Muscle of leg (tissue), 11 donors: ENCODE results near the gene GNPDA2. TPM values are rescaled to one million over a fixed set of nuclear protein-coding genes. Genes with fewer than 3 reads are reported as not detected.
A peak's percentile ranks its signal among the peaks of the same experiment; 100 is the strongest.
"Not testable (repeated sequence)": the region's sequence is repeated elsewhere in the genome, so short reads cannot be mapped to it uniquely, and the experiment has no call there.

Experiments
- DNase-seq: peaks from one replicate; pipeline ENCODE4 v3.0.0; 2013
- H3K27ac ChIP-seq: one replicate; pipeline ENCODE4 v1.5.1; 2013; ENCODE audit warnings: mild to moderate bottlenecking, low read length, control low read depth
- H3K27me3 ChIP-seq: one replicate; pipeline ENCODE4 v1.6.1; 2013; ENCODE audit warnings: low read length; ENCODE audit not compliant: control insufficient read depth, insufficient read depth
- H3K36me3 ChIP-seq: one replicate; pipeline ENCODE4 v1.6.1; 2013; ENCODE audit warnings: low read length; ENCODE audit not compliant: control insufficient read depth, insufficient read depth
- H3K4me1 ChIP-seq: one replicate; pipeline ENCODE4 v1.6.1; 2013; ENCODE audit warnings: low read length; ENCODE audit not compliant: control insufficient read depth, insufficient read depth
- H3K4me3 ChIP-seq: one replicate; pipeline ENCODE4 v1.5.1; 2013; ENCODE audit warnings: low read length, control low read depth
- H3K9me3 ChIP-seq: replicated peaks from 2 replicates; pipeline ENCODE4 v1.6.1; 2013; ENCODE audit warnings: low read depth, low read length; ENCODE audit not compliant: control insufficient read depth
- WGBS: methylation state at CpG from one replicate; pipeline ENCODE4 v1.1.5; 2013; ENCODE audit warnings: missing lambda C conversion rate; ENCODE audit not compliant: insufficient coverage; 5-methylcytosine and 5-hydroxymethylcytosine counted together
- polyA plus RNA-seq, 8 donors: library from polyadenylated mRNA; unstranded; fragments of 120-200 nt; gene quantifications; one replicate each; pipeline versions ENCODE4 v1.2.1 to v1.2.3, GENCODE V29; 2013; ENCODE audit warnings: inconsistent platforms in 1 of 8, low replicate concordance in 1 of 8; ENCODE audit not compliant: insufficient read length in 8 of 8, insufficient read depth in 1 of 8
- total RNA-seq: library from RNA; stranded (reverse); fragments of 120-200 nt; gene quantifications from one replicate; pipeline ENCODE4 v1.2.4, GENCODE V29; 2013

The GNPDA2 gene
- total and polyA plus RNA-seq, 9 donors, result 15.6 to 21.6 (median 17.2) TPM

DNA sequence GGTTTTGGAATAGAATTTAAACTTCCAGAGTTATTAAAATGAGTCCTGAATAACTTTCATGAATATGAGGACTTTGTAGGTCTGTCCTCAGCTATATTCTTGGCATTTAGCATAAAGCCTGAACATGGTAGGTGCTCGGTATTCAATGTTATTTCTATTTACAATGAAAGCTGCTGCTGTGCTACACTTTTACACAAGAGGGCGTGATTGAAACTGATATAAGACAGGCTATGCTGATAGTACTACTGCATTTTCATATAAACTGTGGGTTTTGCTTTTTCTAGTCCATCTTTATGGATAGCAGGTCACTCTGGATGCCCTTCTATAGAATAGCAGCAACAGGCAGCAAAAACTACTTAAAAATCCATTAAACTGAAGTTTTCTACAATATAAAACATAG is 12.3 kb upstream of the GNPDA2 start:
- Histone ChIP-seq H3K27me3 (no peaks in the 10 kb centered on the region), H3K4me3 (no peak overlapping the region), H3K27ac (no peak overlapping the region), H3K9me3 (no peaks in the 10 kb centered on the region), H3K4me1 (no peaks in the 10 kb centered on the region), H3K36me3 (no peaks in the 10 kb centered on the region)
- peak; percentile 15 for DNase-seq
- no CpG with 5 or more reads among the region's 2 CpGs for WGBS

DNA sequence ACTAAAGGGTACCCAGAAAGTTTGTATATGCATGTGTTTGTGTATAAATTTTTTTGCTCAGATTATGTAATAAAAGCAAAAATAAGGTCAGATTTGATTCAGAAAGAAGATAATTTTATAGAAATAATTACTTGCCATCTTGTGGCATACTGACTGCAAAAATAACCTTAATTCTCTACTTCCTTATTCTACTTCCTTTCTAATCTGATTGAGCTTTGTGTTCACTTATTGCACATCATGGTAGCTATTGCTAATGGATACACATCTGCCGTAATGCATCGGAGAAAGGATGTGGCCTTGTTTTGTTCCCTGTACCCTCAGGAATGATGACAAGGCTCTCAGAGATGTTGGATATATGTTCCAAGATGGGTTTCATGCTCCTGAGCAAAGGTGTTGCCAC is 10.5 kb upstream of the GNPDA2 start:
- WGBS, result no CpG with 5 or more reads among the region's 2 CpGs

DNA sequence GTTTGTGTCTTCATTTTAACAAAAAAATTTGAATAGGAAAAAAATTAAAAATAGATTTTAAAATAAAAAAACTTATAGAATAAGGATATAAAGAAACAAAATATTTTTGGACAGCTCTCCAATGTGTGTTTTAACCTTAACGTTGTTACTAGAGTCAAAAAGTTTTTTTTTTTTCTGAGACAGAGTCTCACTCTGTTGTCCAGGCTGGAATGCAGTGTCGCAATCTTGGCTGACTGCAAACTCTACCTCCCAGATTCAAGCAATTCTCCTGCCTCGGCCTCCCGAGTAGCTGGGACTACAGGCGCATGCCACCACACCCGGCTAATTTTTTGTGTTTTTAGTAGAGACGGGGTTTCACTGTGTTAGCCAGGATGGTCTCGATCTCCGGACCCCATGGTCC is 2.3 kb upstream of the GNPDA2 start:
- not testable (repeated sequence) for H3K4me1 ChIP-seq, H3K27ac ChIP-seq, H3K36me3 ChIP-seq, H3K9me3 ChIP-seq, H3K27me3 ChIP-seq, H3K4me3 ChIP-seq, DNase-seq
- 100% methylated on average over 1 of the region's 9 CpGs for WGBS

More for the DNA sequence above, 10.5 kb upstream of the GNPDA2 start:
- Histone ChIP-seq H3K4me3 (no peak overlapping the region), H3K4me1 (no peaks in the 10 kb centered on the region), H3K9me3 (no peaks in the 10 kb centered on the region), H3K36me3 (no peaks in the 10 kb centered on the region), H3K27ac (no peak overlapping the region), H3K27me3 (no peaks in the 10 kb centered on the region)
- no peak for DNase-seq

- Histone ChIP-seq H3K27ac (no peak overlapping the region), H3K4me3 (no peak overlapping the region), H3K9me3 (no peaks in the 10 kb centered on the region), H3K4me1 (peaks cover 6% of the 10 kb centered on the region), H3K27me3 (peaks cover 2% of the 10 kb centered on the region), H3K36me3 (no peaks in the 10 kb centered on the region)
- 83% methylated on average over 4 of the region's 6 CpGs for WGBS
- DNase-seq, result no peak
Measured at GRCh38 chr4:44727471-44727870, 1.1 kb upstream of the GNPDA2 start.

DNA sequence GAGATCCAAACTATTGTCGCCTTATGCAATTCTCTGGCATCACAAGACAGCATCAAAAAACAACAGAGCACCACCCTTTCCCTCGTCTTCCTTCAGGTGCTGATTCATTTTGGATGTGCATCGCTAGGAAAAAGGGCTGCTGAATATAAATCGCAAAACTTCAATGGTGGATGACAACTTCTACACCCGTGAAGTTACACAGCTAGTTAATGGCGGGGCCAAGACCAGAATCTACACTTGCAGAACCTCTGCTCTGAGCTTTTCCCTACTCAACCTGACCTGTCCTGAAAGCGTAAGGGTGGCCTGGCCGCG is 674 bp downstream of the GNPDA2 start:
- H3K27ac ChIP-seq, result peak overlapping the region; percentile 83
- 0% methylated on average over 6 of the region's 9 CpGs for WGBS
- peak overlapping the region; percentile 71 for H3K4me3 ChIP-seq
- H3K4me1 ChIP-seq, result peaks cover 6% of the 10 kb centered on the region
- no peaks in the 10 kb centered on the region for H3K36me3 ChIP-seq
- H3K9me3 ChIP-seq, result no peaks in the 10 kb centered on the region
- DNase-seq, result no peak
- H3K27me3 ChIP-seq, result no peaks in the 10 kb centered on the region

GRCh38 chr4:44725166-44725565 is 1.2 kb downstream of the GNPDA2 start:
- H3K4me1 ChIP-seq, result peaks cover 6% of the 10 kb centered on the region
- DNase-seq, result peak; percentile 3
- WGBS, result no CpG with 5 or more reads among the region's 6 CpGs

DNA sequence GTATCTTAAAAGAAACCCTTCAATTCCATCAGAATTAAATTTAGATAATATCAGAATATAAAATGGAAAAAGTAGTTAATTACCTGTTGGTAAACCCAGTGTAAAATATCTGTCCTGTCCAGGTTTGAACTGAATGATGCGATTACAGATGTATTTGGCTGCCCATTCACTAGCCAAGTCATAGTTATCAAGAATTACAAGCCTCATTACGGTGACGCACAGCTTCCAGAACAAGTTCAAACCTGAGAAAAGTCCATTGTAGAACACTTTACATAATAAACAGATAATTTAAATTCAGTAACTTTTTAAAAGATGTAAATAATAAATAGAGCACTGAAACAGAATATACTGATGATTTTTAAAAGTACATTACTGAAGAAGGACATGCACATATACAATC is 4.4 kb downstream of the GNPDA2 start:
- H3K4me3 ChIP-seq, result no peak overlapping the region
- no peak for DNase-seq
- no peaks in the 10 kb centered on the region for H3K36me3 ChIP-seq
- H3K27me3 ChIP-seq, result no peaks in the 10 kb centered on the region
- H3K27ac ChIP-seq, result no peak overlapping the region
- 100% methylated on average over 2 of the region's 3 CpGs for WGBS
- H3K4me1 ChIP-seq, result peaks cover 6% of the 10 kb centered on the region
- no peaks in the 10 kb centered on the region for H3K9me3 ChIP-seq

More at GRCh38 chr4:44725166-44725565, 1.2 kb downstream of the GNPDA2 start:
- H3K36me3 ChIP-seq, result no peaks in the 10 kb centered on the region
- no peak overlapping the region for H3K27ac ChIP-seq
- peak overlapping the region; percentile 71 for H3K4me3 ChIP-seq
- H3K27me3 ChIP-seq, result no peaks in the 10 kb centered on the region
- no peaks in the 10 kb centered on the region for H3K9me3 ChIP-seq

DNA sequence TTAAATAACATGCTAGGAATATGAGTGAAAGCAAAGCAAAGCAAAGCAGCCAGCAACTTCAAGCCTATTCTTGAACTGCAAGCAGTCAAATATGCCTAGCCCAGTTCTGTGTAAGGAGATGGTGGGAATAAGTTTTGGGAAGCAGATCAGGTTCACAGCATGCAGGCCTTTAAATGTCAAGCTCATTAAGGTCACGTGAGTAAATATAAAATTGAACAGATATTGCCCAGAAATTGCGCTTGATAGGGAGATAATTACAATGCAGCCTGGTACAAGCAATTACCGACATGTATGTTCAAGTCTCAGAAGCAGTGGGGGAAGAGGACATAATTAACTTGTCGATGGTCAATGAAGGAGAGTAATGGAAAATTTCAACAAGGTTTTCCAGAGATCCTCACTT is 6.0 kb downstream of the GNPDA2 start:
- H3K4me1 ChIP-seq, result peaks cover under 1% of the 10 kb centered on the region
- WGBS, result 78% methylated on average over 3 of the region's 4 CpGs

DNA sequence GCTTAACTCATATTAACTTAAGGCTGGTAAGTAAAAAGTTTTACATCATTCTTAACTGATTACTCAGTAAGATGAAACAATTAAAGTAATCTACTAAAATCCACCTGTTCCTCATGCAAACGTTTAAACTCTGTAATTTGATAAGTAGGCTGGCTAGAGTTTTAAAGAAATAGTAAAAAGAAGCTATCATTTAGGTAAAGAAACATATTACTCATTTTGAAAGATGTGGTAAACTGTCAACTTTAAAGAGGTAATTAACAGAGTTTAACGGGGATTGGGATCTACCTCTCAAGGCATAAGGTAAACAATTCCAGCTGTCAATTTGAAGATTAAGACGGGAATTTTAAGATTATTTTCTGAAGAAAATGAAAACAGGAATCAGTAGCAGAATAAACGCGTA is 9.8 kb downstream of the GNPDA2 start:
- no CpG with 5 or more reads among the region's 5 CpGs for WGBS
- no peaks in the 10 kb centered on the region for H3K27me3 ChIP-seq

More for the DNA sequence above, 6.0 kb downstream of the GNPDA2 start:
- Histone ChIP-seq H3K4me3 (no peak overlapping the region), H3K27me3 (no peaks in the 10 kb centered on the region), H3K36me3 (no peaks in the 10 kb centered on the region), H3K9me3 (no peaks in the 10 kb centered on the region), H3K27ac (no peak overlapping the region)
- DNase-seq, result no peak

GRCh38 chr4:44713125-44713524 is 13.2 kb downstream of the GNPDA2 start:
- Histone ChIP-seq H3K27ac (no peak overlapping the region), H3K9me3 (no peaks in the 10 kb centered on the region), H3K27me3 (no peaks in the 10 kb centered on the region), H3K36me3 (peaks cover 3% of the 10 kb centered on the region), H3K4me1 (no peaks in the 10 kb centered on the region), H3K4me3 (no peak overlapping the region)
- no peak for DNase-seq
- 80% methylated on average over 1 of the region's 1 CpG for WGBS

More for the DNA sequence above, 9.8 kb downstream of the GNPDA2 start:
- Histone ChIP-seq H3K36me3 (no peaks in the 10 kb centered on the region), H3K4me3 (no peak overlapping the region), H3K9me3 (no peaks in the 10 kb centered on the region), H3K4me1 (no peaks in the 10 kb centered on the region), H3K27ac (no peak overlapping the region)
- DNase-seq, result no peak

DNA sequence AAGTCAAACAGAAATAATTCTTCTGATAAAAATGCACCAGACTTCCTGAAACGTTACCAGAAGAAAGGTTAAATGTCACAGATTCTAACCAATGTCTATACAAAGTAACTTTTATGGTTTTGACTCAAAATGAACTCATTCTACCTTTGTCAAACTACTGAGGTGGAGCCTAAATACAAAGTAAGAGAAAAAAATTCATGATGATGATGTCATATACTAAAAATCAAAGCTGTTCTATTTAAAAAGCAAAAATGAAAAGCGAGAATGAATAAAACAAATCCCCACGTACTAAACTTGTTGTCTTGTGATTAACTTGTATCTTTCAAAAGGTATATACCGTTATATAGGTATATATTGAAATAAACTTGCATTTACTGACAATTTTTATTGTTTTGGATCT is 21.7 kb downstream of the GNPDA2 start:
- Histone ChIP-seq H3K9me3 (no peaks in the 10 kb centered on the region), H3K36me3 (peaks cover 11% of the 10 kb centered on the region), H3K27me3 (no peaks in the 10 kb centered on the region), H3K4me3 (no peak overlapping the region), H3K4me1 (no peaks in the 10 kb centered on the region), H3K27ac (no peak overlapping the region)
- no CpG with 5 or more reads among the region's 4 CpGs for WGBS
- DNase-seq, result no peak
